HepG2 (cell line): ENCODE results near the gene SMAP2. TPM values are rescaled to one million over a fixed set of nuclear protein-coding genes. Genes with fewer than 3 reads are reported as not detected.

Source experiments
- ATF2 ChIP-seq: sonication (generic); formaldehyde crosslinking; IDR thresholded peaks from 2 replicates; pipeline ENCODE4 v1.4.0; 2020; ENCODE audit warnings: missing genetic modification reagents
- POGZ ChIP-seq: sonication (generic); formaldehyde crosslinking; IDR thresholded peaks from 2 replicates; pipeline ENCODE4 v1.4.0; 2020; ENCODE audit warnings: mild to moderate bottlenecking, missing genetic modification reagents
- REPIN1 ChIP-seq: sonication (generic); formaldehyde crosslinking; IDR thresholded peaks from 2 replicates; pipeline ENCODE4 v1.8.0; 2022; ENCODE audit warnings: missing genetic modification reagents, low read depth, mild to moderate bottlenecking, borderline replicate concordance
- SCMH1 ChIP-seq: sonication (generic); formaldehyde crosslinking; IDR thresholded peaks from 2 replicates; pipeline ENCODE4 v1.9.0; 2021; ENCODE audit warnings: missing genetic modification reagents, mild to moderate bottlenecking, borderline replicate concordance
- TRIM22 ChIP-seq: fragments of 450-650 bp; IDR thresholded peaks from 2 replicates; pipeline ENCODE4 v1.6.1; 2017
- WIZ ChIP-seq: sonication (generic); formaldehyde crosslinking; IDR thresholded peaks from 2 replicates; pipeline ENCODE4 v1.5.1; 2020; ENCODE audit warnings: mild to moderate bottlenecking, missing genetic modification reagents
- ZBTB7A ChIP-seq: sonication (generic); formaldehyde crosslinking; IDR thresholded peaks from 2 replicates; pipeline ENCODE4 v1.8.0; 2022; ENCODE audit warnings: mild to moderate bottlenecking, missing genetic modification reagents
- ZNF224 ChIP-seq: sonication (generic); formaldehyde crosslinking; IDR thresholded peaks from 2 replicates; pipeline ENCODE4 v1.5.0; 2020; ENCODE audit warnings: mild to moderate bottlenecking, missing genetic modification reagents
- ZNF24 ChIP-seq: fragments of 450-650 bp; IDR thresholded peaks from 2 replicates; pipeline ENCODE4 v1.6.1; 2017; ENCODE audit warnings: antibody characterized with exemption, mild to moderate bottlenecking
- ZNF318 ChIP-seq: sonication (generic); formaldehyde crosslinking; IDR thresholded peaks from 2 replicates; pipeline ENCODE4 v1.4.0; 2020; ENCODE audit warnings: mild to moderate bottlenecking, missing genetic modification reagents
- ZNF414 ChIP-seq: sonication (generic); formaldehyde crosslinking; IDR thresholded peaks from 2 replicates; pipeline ENCODE4 v1.5.0; 2020; ENCODE audit warnings: missing genetic modification reagents
- polyA plus RNA-seq, 8 experiments: library from polyadenylated mRNA; depleted of rRNA in 3 of 8; stranded (reverse) in 7 of 8; unstranded in 1 of 8; fragments of >200 nt; fragmentation: Illumina TruSeq in 4 of 8; extraction: Trizol in 4 of 8; gene quantifications; 2 replicates each; pipeline versions ENCODE4 v1.2.1 to v1.2.3, GENCODE V29; 2011 to 2016; ENCODE audit warnings: low read depth in 4 of 8, missing spikeins in 1 of 8, mixed read lengths in 1 of 8; ENCODE audit not compliant: insufficient read depth in 1 of 8
- total RNA-seq, 5 experiments: library from RNA; depleted of rRNA; stranded (reverse); fragments of >200 nt; fragmentation: Illumina TruSeq; extraction: Trizol; gene quantifications; 2 replicates each; pipeline ENCODE4 v1.2.3, GENCODE V29; 2016; ENCODE audit warnings: low read depth in 1 of 5
- TF ChIP-seq, protein P1 (sequence below): sonication (generic); formaldehyde crosslinking; conservative IDR thresholded peaks from 2 replicates; pipeline ENCODE4 v1.4.0; 2020; ENCODE audit warnings: mild to moderate bottlenecking, missing genetic modification reagents, moderate library complexity
- TF ChIP-seq, protein P2 (sequence below): sonication (generic); formaldehyde crosslinking; IDR thresholded peaks from 2 replicates; pipeline ENCODE4 v1.8.1; 2023; ENCODE audit warnings: mild to moderate bottlenecking, missing genetic modification reagents, borderline replicate concordance

Gene SMAP2
- total and polyA plus RNA-seq, 2 of the 13 experiments (the other 11 are each of a cell fraction or from before 2014, with no cell fraction given) = 19.0 to 22.3 TPM

GRCh38 chr1:40414331-40414730 is 40.8 kb downstream of the SMAP2 start (continued):
- no peak for TF ChIP-seq ZNF318 (CRISPR knock-in tag)
- no peak for TF ChIP-seq ZNF414 (CRISPR knock-in tag)
- TF ChIP-seq, protein P1, sequence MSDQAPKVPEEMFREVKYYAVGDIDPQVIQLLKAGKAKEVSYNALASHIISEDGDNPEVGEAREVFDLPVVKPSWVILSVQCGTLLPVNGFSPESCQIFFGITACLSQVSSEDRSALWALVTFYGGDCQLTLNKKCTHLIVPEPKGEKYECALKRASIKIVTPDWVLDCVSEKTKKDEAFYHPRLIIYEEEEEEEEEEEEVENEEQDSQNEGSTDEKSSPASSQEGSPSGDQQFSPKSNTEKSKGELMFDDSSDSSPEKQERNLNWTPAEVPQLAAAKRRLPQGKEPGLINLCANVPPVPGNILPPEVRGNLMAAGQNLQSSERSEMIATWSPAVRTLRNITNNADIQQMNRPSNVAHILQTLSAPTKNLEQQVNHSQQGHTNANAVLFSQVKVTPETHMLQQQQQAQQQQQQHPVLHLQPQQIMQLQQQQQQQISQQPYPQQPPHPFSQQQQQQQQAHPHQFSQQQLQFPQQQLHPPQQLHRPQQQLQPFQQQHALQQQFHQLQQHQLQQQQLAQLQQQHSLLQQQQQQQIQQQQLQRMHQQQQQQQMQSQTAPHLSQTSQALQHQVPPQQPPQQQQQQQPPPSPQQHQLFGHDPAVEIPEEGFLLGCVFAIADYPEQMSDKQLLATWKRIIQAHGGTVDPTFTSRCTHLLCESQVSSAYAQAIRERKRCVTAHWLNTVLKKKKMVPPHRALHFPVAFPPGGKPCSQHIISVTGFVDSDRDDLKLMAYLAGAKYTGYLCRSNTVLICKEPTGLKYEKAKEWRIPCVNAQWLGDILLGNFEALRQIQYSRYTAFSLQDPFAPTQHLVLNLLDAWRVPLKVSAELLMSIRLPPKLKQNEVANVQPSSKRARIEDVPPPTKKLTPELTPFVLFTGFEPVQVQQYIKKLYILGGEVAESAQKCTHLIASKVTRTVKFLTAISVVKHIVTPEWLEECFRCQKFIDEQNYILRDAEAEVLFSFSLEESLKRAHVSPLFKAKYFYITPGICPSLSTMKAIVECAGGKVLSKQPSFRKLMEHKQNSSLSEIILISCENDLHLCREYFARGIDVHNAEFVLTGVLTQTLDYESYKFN (CRISPR knock-in tag) = peak; percentile 60; the same call in 1 of the 2 replicates
- no peak for TF ChIP-seq TRIM22
- TF ChIP-seq WIZ (CRISPR knock-in tag) = no peak
- TF ChIP-seq ATF2 (CRISPR knock-in tag) = no peak
- TF ChIP-seq ZNF224 (CRISPR knock-in tag) = no peak
- peak; percentile 94; the same call in 1 of the 2 replicates for TF ChIP-seq REPIN1
- no peak for TF ChIP-seq ZNF24
- TF ChIP-seq SCMH1 (CRISPR knock-in tag) = no peak
- TF ChIP-seq POGZ (CRISPR knock-in tag) = 0 out of 2 replicates have a peak, but pooled peaks have one; percentile 42
- TF ChIP-seq, protein P2, sequence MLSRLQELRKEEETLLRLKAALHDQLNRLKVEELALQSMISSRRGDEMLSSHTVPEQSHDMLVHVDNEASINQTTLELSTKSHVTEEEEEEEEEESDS = no peak
- TF ChIP-seq ZBTB7A = no peak
